GM11168 (cell line): ENCODE data around the gene ACOT13.
"Not testable (repeated sequence)": the region's sequence is repeated elsewhere in the genome, so short reads cannot be mapped to it uniquely, and the experiment has no call there.

Experiments used
- in situ Hi-C: fragments of 300-500 bp; cut with MboI; formaldehyde crosslinking; loops from one replicate; pipeline ENCODE4 v1.12.0; 2022; ENCODE audit warnings: low sequenced_read_pairs; ENCODE audit not compliant: unreplicated experiment

ACOT13 gene

DNA sequence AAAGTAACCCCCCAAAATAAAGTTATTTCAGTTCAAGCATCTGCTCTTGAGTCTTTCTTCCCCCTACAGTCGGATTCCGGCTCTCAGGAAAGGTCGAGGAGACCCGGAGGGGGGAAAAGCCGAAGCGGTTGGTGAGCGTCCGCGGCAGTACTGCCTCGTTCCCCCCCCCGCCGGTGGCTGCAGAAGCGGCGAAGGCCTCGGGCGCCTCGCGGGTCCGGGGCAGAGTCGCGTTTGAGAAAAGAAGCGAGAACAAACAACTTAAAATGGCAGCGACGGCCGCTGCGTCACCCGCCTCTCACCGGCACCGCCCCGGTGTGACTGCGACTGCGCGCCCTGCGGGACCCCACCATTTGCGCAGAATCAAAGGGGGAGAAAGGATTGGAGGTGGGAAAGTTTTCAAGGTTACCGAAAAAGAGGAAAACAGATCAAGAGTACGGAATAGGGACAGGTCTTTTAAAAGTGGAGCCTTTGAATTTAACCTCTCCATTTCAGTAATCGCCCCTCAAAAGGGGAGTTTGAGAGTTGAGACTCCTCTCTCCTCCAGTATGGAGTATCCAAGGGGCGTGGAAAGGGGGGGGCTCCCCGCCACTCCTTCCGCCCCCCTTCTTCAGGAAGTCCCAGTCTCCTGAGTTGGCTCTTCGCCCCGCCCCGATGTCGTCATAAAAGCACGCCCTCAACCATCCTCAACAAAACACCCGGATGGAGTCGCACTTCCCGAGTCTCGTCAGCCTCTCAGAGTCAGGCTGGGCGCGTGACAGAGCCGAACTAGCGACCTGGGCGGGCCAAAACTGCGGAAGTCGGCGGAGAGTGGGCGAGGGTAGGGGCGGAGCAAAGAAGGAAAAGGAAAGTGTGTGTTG is 54.0 kb downstream of the ACOT13 start:
- in situ Hi-C loops, result no loop called here

DNA sequence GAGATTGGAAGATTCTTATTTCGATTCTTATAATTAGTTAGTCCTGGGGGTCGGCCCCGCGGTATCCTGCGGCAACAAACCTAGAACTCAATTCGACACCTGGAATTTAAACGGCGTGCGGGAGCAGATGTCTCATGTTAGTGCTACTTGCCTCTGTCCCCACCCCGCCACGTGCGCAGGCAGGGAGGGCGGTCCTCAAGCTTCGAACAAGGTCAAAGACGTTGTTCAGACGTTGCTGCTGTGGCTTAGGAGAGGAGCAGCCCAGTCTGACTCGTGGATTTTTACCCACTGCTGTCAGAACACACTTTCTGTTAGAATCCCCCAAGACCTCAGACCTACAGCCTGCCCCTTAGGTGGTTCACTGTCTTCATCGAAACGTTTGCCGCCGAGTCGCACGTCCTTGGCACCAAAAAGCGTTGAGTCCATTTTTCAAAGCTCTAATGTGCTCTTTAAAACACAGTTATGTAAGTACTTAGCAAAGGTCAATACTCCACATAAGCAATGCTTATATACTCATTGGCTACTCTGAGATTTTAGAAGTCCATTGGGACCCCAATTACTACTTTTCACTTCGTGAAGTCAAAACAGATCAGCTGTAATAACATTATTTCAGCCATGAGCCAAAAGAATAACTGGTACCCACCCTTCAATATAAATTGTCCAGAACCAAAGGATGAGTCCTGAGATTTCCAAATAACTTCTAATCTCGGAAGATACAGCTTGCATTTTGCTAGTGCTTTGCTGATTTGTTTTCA is 54.8 kb downstream of the ACOT13 start:
- in situ Hi-C loops, result no loop called here

DNA sequence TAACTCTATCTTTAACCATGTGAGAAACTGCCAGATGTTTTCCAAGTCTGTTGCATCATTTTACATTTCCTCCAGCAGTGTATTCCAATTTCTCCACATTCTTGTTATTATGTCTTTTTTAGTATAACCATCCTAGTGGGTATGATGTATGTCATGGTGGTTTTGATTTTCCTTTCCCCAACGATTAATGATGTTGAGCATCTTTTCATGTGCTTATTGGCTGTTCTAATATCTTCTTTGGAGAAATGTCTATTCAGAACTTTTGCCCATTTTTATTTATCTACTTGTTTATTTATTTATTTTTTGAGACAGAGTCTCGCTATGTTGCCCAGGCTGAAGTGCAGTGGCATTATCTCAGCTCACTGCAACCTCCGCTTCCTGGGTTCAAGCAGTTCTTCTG is 56.4 kb downstream of the ACOT13 start:
- in situ Hi-C loops, result no loop called here

DNA sequence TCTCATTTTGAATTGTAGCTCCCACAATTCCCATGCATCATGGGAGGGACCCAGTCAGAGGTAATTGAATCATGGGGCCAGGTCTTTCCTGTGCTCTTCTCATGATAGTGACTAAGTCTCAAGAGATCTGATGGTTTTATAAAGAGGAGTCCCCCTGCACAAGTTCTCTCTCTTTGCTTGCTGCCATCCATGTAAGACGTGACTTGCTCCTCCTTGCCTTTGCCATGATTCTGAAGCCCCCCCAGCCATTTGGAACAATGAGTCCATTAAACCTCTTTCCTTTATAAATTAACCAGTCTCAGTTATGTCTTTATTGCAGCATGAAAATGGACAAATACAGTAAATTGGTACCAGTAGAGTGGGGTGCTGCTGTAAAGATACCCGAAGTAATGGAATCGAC is 63.8 kb downstream of the ACOT13 start:
- in situ Hi-C loops, result not testable (repeated sequence)

DNA sequence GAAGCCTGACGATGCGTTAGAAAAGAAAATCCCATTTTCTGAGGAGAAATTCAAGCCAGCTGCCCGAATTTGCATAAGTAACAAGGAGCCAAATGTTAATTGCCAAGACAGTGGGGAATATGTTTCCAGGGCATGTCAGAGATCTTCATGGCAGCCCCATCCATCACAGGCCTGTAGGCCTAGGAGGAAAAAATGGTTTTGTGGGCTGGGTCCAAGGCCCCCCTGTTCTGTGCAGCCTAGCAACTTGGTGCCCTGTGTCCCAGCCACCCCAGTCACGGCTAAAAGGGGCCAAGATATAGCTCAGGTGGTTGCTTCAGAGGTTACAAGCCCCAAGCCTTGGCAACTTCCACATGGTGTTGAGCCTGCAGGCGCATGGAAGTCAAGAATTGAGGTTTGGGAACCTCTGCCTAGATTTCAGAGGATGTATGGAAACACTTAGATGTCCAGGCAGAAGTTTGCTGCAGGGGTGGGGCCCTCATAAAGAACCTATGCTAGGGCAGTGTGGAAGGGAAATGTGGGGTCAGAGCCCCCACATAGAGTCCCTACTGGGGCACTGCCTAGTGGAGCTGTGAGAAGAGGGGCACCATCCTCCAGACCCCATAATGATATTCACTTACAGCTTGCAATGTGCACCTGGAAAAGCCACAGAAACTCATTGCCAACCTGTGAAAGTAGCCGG is 64.7 kb downstream of the ACOT13 start:
- in situ Hi-C loops, result not testable (repeated sequence)

DNA sequence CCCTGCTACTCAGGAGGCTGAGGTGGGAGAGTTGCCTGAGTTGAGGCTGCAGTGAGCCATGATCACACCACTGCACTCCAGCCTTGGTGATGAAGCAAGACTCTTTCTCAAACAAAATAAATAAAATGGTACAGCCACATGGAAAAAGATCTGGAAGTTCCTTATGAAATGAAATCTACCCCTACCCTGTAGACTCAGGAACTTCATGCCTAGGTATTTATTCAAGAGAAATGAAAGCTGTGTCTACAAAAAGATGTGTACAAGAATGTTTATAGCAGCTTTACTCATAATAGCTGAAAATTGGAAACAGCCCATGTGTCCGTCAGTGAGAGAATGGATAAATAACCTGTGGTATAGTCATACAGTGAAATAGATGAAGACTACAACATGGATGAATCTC is 67.3 kb downstream of the ACOT13 start:
- in situ Hi-C loops, result no loop called here

DNA sequence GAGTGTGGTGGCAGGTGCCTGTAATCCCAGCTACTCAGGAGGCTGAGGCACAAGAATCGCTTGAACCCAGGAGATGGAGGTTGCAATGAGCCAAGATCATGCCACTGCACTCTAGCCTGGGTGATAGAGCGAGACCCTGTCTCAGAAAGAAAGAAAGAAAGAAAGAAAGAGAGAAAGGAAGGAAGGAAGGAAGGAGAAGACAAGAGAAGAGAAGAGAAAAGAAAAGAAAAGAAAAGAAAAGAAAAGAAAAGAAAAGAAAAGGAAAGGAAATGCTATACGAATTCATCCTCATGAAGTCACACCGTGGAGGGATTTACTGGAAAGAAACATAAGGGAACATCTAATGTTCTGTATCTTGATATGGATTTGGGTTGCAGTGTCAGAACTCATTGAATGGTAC is 67.8 kb downstream of the ACOT13 start:
- in situ Hi-C loops, result not testable (repeated sequence)

DNA sequence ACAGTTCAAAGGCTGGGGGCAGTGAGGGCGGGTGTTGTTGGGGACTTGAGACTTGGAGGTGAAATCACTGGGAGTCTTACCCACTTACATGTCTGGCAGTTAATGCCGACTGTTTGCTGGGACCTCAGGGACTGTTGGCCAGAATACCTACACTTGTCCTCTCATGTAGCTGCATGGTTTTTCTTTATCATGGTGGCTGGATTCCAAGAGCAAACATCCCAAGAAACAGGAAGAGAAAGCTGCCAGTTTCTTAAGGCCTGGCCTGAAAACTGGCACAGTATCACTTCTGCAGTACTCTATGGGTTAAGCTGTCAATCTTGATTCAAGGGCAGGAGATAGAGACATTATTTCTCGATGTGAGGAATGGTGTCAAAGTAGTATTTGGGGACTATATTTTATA is 71.9 kb downstream of the ACOT13 start:
- in situ Hi-C loops, result no loop called here

DNA sequence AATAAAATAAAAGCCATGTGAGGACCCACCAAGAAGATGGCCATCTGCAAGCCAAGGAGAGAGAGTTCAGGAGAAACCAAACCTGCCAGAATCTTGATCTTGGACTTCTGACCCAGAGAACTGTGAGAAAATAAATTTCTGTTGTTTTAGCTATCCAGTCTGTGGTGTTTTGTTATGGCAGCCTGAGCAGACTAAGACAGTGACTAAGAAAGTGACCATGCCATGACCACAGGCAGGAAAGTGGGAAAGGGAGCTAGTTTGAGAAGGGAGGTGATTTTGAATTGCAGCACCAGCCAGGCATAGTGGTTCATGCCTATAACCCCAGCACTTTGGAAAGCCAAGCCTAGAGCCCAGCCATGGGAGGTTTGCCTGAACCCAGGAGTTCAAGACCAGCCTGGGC is 74.0 kb downstream of the ACOT13 start:
- in situ Hi-C loops, result no loop called here

DNA sequence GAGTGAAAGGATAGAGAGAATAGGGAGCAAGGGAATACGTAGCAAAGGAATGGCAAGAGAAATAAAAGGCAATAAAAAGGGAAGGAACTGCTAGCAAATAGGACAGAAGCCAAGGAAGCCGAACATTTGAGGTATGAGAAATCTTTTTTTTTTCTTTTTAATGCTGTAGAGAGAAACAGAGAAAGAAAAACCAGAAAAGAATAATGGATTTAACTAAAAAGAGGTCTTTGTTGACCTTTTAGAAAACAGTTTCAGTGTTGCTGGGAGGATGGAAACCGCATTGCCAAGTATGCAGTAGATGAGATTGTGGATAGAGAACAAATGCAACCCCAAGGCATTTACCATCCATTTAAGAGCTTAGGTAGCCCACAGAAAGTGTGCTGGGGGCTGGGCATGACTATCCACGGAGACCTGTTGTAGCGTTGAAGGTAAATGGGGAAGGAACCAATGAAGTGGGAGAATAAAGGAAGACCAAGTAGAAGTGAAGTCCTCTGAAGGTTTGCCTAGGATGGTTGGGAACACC is 75.4 kb downstream of the ACOT13 start:
- in situ Hi-C loops, result no loop called here

DNA sequence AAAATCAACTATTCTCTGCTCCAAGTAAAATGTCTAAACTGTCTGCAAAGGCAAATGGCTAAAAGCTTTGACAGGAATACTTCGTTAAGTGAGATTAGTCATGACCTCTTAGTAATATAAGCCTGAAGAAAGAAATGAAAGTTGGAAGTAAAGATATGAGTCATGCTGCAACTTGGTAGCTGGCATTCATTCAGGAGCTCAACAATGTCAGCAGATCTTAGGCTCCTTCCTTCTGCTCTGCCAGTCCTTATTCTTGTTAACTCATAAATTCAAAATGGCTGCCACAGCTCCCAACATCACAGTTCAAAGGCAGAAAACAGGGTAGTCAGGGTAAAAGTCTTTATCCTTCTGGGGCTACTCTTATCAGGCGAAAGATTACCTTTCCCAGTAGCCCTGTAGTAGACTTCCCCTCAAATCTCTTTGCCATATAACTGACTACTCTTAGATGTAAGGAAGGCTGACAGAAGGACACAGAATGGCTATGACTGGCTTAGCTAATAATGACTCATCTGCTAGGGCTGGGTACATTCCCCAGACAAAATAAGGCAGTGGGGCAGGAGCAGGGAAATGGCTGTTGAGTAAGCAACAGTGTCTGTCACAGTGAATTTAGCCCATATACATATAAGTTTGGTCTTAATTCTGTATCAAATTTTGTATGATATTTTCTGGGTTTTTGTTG is 76.5 kb downstream of the ACOT13 start:
- in situ Hi-C loops, result no loop called here

DNA sequence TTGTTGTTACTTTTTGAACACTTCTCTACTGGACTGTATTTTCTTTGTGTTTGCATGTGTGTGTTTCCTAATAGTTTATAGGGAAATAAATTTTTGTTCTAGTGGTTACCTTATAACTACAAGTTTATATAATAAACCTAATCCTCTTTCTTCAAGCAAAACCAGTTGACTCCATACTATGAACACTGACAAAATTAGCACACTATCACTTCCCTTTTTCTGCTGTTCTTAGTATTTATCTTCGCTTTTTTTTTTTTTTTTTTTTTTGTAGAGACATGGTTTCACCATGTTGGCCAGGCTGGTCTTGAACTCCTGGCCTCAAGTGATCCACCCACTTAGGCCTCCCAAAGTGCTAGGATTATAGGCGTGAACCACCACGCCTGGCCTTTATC is 77.1 kb downstream of the ACOT13 start:
- in situ Hi-C loops, result no loop called here

DNA sequence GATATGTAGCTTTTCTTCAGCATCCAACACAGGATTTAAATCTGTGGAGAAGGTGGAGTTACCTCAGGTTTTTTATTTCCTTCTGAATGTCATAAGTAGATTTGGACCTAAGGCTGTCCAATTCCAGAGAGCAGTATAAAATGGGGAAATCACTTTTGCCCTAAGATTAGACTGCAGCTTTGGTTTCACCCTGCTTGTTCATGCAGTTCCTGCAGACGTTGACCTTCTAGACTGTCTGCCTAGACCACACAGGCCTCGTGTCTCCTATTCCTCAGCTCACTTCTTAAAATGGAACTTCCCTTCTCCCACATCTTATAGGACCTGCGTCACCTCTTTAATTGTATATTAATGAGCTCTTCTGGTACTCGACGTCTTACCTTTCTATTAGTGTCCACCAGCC is 78.0 kb downstream of the ACOT13 start:
- in situ Hi-C loops, result no loop called here

DNA sequence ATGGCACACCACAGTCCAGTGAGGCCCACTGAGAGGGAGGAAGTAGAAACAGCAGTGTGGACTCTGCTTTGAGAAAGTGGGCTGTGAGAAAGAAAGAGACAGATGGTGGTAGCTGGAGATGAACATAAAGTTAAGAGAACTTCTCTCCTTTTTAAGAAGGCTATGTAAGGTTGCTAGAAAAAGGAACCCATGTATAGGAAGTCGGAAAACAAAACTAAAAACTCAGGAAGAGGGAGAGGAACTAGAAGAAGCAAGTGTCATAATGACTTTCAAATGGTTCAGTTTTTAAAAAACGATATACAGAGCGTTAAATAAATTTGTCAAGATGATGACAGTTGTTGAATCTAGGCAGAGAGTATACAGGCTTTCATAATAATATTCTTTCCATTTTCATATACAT is 82.4 kb downstream of the ACOT13 start:
- in situ Hi-C loops, result no loop called here

DNA sequence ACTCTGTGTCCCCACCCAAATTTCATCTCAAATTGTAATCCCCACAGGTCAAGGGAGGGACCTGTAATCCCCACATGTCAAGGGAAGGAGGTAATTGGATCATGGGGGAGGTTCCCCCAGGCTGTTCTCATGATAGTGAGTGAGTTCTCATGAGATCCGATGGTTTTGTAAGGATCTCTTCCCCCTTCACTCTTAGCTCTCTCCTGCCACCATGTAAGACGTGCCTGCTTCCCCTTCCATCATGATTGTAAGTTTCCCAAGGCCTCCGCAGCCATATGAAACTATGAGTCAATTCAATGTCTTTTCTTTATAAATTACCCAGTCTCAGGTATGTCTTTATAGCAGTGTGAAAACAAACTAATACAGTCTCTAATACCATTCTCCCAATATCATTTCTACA is 84.0 kb downstream of the ACOT13 start:
- in situ Hi-C loops, result not testable (repeated sequence)

DNA sequence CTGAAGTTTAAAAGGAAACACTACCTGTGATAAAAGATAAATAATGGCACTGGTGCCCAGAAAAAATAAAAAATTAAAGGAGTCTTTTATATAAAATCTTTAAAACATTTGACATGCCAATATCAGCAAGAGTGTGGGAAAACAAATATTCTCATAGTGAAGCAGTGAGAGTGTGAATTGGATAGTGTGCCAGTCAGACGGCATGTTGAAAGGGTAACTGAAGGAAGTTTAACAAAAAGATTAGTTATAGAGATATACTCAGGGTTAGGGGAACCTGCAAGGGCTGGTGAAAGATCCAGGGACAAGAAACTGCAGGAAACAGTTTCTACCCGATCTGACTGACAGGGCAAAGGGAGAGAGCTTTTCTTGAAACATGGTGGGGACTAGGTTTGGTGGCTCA is 85.6 kb downstream of the ACOT13 start:
- in situ Hi-C loops, result no loop called here

DNA sequence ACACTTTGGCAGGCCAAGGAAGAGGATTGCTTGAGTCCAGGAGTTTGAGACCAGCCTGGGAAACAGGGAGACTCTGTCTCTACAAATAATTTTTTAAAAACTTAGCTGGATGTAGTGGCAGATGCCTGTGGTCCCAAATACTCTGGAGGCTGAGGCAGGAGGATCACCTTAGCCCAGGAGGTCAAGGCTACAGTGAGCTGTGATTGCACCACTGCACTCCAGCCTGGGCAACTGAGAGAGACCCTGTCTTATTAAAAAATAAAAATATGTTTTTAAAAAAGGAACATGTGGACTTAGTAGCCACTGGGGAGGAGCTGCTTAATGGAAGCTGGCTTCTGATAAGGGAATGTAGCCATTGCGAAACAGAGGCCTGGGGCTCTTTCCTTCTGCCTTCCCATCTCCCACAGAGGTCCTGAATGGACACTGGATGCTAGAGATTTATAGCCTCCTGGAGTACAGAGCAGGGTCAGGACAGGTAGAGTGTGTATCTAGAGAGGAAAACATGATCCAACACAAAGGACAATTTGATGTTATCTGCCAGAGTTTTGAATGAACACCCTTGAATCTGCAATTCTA is 86.1 kb downstream of the ACOT13 start:
- in situ Hi-C loops, result no loop called here

DNA sequence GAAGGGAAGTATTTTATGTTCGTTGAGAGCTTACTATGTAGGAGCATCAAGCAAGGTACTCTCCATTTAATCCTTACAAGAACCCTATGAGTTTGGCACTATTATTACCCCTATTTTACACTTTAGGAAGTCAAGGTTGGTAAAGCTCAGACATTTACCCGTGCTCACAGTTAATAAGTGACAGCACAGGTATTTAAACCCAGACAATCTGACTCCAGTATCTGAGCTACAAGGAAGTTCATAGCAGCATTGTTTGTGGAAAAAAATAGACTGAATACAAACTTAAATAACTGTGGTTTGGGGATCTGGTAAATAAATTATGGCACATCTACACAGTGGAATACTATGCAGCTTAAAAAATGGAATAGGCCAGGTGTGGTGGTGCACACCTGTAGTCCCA is 86.7 kb downstream of the ACOT13 start:
- in situ Hi-C loops, result no loop called here

DNA sequence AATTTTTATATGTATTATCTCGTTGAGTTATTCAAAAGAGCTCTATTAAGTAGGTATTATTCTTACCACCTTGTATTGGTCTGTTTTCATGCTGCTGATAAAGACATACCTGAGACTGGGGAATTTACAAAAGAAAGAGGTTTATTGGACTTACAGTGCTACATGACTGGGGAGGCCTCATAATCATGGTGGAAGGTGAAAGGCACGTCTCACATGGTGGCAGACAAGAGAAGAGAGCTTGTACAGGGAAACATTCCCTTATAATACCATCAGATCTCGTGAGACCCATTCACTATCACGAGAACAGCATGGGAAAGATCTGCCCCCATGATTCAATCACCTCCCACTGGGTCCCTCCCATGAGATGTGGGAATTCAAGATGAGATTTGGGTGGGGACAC is 87.5 kb downstream of the ACOT13 start:
- in situ Hi-C loops, result not testable (repeated sequence)
